ENCODE data around the gene PPP6R2.

DNA sequence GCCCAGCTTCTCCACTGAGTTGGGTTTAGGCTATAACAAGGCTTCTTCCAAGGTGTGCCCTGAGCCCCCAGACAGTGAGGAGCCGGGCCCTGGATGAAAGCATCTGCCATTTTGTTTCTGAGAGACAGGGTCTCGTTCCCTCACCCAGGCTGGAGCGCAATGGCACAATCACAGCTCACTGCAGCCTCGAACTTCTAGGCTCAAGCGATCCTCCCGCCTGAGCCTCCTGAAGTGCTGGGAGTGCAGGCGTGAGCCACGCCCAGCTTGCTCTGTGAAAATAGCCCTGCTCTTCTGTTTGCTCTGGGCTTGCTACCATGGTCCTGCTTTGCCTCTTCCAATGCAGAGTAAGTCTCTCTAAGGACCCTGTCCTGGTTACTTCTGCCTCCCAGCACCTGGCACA, 23.0 kb upstream of the PPP6R2 start:
- TF ChIP-seq, protein P1, sequence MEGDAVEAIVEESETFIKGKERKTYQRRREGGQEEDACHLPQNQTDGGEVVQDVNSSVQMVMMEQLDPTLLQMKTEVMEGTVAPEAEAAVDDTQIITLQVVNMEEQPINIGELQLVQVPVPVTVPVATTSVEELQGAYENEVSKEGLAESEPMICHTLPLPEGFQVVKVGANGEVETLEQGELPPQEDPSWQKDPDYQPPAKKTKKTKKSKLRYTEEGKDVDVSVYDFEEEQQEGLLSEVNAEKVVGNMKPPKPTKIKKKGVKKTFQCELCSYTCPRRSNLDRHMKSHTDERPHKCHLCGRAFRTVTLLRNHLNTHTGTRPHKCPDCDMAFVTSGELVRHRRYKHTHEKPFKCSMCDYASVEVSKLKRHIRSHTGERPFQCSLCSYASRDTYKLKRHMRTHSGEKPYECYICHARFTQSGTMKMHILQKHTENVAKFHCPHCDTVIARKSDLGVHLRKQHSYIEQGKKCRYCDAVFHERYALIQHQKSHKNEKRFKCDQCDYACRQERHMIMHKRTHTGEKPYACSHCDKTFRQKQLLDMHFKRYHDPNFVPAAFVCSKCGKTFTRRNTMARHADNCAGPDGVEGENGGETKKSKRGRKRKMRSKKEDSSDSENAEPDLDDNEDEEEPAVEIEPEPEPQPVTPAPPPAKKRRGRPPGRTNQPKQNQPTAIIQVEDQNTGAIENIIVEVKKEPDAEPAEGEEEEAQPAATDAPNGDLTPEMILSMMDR (conservative IDR thresholded peaks at IDR 0.05 in 1 of 2, IDR thresholded peaks at IDR 0.05 in 1 of 2; ENCODE audit: extremely low read depth in 1 of 2, insufficient read depth in 1 of 2, low read depth in 1 of 2, low read length in 2 of 2), result no peak
- TF ChIP-seq EZH2 (IDR thresholded peaks at IDR 0.05; ENCODE audit: borderline replicate concordance, low read length), result no peak
